Common myeloid progenitor, CD34-positive (primary cell): ENCODE measurements around the gene C17orf114.

Experiments
- CTCF ChIA-PET: fragments of 350-600 bp; sonication (Branson Sonifier 250); formaldehyde crosslinking; loops from one replicate; lab custom pipeline; 2021; ENCODE audit warnings: antibody characterized with exemption; lab: Charles Lee
- POLR2A ChIA-PET: fragments of 350-600 bp; sonication (Branson Sonifier 250); formaldehyde crosslinking; loops from one replicate; lab custom pipeline; 2021; ENCODE audit warnings: antibody characterized with exemption; lab: Charles Lee
- DNase-seq, 3 donors: peaks; one replicate each; pipeline versions ENCODE4 v3.0.0 to v3.0.0-alpha.2; 2013
- H3K27ac ChIP-seq, 2 experiments: 1 replicate in 1 of 2; 2 replicates in 1 of 2; pipeline ENCODE4 v1.7.0; 2013; ENCODE audit warnings: inconsistent platforms in 2 of 2, low read length in 2 of 2, mild to moderate bottlenecking in 2 of 2, low read depth in 1 of 2, moderate library complexity in 1 of 2; ENCODE audit not compliant: severe bottlenecking in 2 of 2, insufficient read depth in 1 of 2, poor library complexity in 1 of 2
- H3K27me3 ChIP-seq, 5 experiments: replicated peaks in 2 of 5; 1 replicate in 3 of 5; 2 replicates in 2 of 5; pipeline versions ENCODE4 v1.6.1 to v1.7.0; 2013; ENCODE audit warnings: low read length in 4 of 5, mild to moderate bottlenecking in 2 of 5, moderate library complexity in 2 of 5, inconsistent platforms in 1 of 5; ENCODE audit not compliant: insufficient read depth in 5 of 5, control insufficient read depth in 4 of 5
- H3K36me3 ChIP-seq, 4 experiments: 1 replicate in 2 of 4; 2 replicates in 2 of 4; pipeline versions ENCODE4 v1.6.1 to v1.7.0; 2013; ENCODE audit warnings: low read length in 3 of 4, control low read depth in 1 of 4, mild to moderate bottlenecking in 1 of 4; ENCODE audit not compliant: control insufficient read depth in 4 of 4, insufficient read depth in 4 of 4
- H3K4me1 ChIP-seq, 4 experiments: 1 replicate in 3 of 4; 2 replicates in 1 of 4; pipeline versions ENCODE4 v1.6.1 to v1.7.1; 2013; ENCODE audit warnings: low read length in 3 of 4, mild to moderate bottlenecking in 3 of 4, control low read depth in 1 of 4, inconsistent platforms in 1 of 4, moderate library complexity in 1 of 4; ENCODE audit not compliant: control insufficient read depth in 4 of 4, insufficient read depth in 4 of 4; ENCODE audit errors: control extremely low read depth in 1 of 4
- H3K4me3 ChIP-seq, 7 experiments: 1 replicate in 4 of 7; 2 replicates in 3 of 7; pipeline versions ENCODE4 v1.5.1 to v1.7.0; 2013; ENCODE audit warnings: mild to moderate bottlenecking in 7 of 7, low read length in 6 of 7, moderate library complexity in 6 of 7, inconsistent platforms in 2 of 7, low read depth in 2 of 7, control low read depth in 1 of 7; ENCODE audit not compliant: insufficient read depth in 4 of 7, control insufficient read depth in 1 of 7; ENCODE audit errors: extremely low read depth in 1 of 7
- H3K9me3 ChIP-seq, 5 experiments: 1 replicate in 4 of 5; 2 replicates in 1 of 5; pipeline versions ENCODE4 v1.6.1 to v1.7.1; 2013; ENCODE audit warnings: low read length in 4 of 5, mild to moderate bottlenecking in 2 of 5, inconsistent platforms in 1 of 5, low read depth in 1 of 5, moderate library complexity in 1 of 5; ENCODE audit not compliant: control insufficient read depth in 4 of 5, insufficient read depth in 2 of 5; ENCODE audit errors: control extremely low read depth in 1 of 5
- WGBS: methylation state at CpG from one replicate; pipeline ENCODE4 v1.1.5; 2013; ENCODE audit not compliant: insufficient coverage; 5-methylcytosine and 5-hydroxymethylcytosine counted together

C17orf114 gene

DNA sequence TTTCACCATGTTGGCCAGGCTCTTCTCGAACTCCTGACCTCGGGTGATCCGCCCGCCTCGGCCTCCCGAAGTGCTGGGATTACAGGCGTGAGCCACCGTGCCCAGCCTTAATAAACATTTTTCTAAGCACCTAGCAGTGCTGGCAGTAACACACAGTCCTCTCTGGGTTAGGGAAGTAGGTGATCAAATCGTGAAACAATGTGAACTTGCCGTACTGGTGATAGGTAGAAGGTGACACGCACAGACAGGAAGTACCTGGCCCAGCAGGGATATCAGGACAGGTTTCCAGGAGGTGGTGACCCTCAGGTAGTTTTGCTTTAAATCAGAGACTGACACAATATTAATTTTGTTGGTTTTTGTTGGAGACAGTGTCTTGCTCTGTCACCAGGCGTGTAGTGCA lies 9.3 kb upstream of the C17orf114 start:
- CTCF ChIA-PET = no interaction called here
- 94% methylated on average over 12 of the region's 12 CpGs for WGBS

DNA sequence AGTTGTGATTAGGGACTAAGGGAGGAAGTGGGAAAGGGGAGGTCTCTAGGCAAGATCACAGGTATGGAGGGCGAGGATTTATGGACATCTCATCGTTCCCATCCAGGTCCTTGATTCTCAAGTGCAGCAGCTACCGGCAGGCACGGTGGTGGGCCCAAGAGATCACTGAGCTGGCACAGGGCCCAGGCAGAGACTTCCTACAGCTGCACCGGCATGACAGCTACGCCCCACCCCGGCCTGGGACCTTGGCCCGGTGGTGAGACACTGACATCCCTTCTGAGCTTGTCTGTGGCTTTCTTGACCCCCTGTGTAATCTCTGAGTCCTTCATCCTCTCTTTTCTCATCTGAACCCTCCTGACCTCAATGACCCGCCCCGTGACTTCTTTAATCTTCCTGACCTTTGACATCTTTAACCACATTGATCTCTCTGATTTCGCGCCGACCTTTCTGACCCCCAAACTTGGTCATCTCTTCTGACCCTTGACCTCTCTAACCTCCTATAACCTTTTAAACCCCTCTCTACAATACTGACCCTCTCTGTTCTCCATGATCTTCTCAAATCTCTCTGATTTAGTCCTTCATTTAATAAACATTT lies 8.7 kb upstream of the C17orf114 start:
- Histone ChIP-seq H3K4me3 (no peak overlapping the region), H3K27me3 (peaks cover 2 to 13% (median 6%) of the 10 kb centered on the region in 5 experiments), H3K4me1 (peaks cover 0 to 13% (median 9%) of the 10 kb centered on the region in 4 experiments), H3K9me3 (no peaks in the 10 kb centered on the region), H3K36me3 (no peaks in the 10 kb centered on the region), H3K27ac (no peak overlapping the region)
- CTCF ChIA-PET = interaction anchor here (1.2 kb wide), 1 partner anchor 70 kb away, joined by 3 read pairs; no protein-coding TSS in a partner anchor
- peak in 2 of 3 donors; percentile 63 to 72 for DNase-seq
- POLR2A ChIA-PET = interaction anchor here (1.3 kb wide), 1 partner anchor 70 kb away, joined by 6 read pairs; no protein-coding TSS in a partner anchor
- WGBS = 58% methylated on average over 13 of the region's 13 CpGs

More for the DNA sequence above, 9.3 kb upstream of the C17orf114 start:
- POLR2A ChIA-PET = no interaction called here
- no peak for DNase-seq
- H3K4me3 ChIP-seq = no peak overlapping the region
- H3K27me3 ChIP-seq = peaks cover 0 to 11% (median 5%) of the 10 kb centered on the region in 5 experiments
- no peaks in the 10 kb centered on the region for H3K9me3 ChIP-seq
- H3K4me1 ChIP-seq = peaks cover 0 to 9% (median 6%) of the 10 kb centered on the region in 4 experiments
- H3K36me3 ChIP-seq = no peaks in the 10 kb centered on the region
- no peak overlapping the region for H3K27ac ChIP-seq

DNA sequence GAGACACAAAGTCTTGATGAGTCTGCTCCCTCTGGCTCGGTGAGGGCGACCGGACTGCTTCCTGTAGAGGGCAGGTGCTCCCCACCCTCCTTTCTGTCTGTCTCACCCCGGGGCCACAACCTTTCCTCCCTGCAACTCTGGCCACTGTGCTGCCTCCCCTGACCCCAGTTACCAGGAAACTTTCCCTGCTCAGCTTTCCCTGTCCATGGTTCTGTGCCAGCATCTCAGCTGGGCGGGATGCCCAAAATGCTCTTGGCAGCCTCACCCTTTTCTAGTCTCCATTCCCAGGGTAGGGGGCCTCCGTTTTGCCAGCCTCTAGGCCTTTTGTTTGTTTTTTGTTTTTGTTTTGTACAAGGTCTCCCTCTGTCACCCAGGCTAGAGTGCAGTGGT lies 6.2 kb upstream of the C17orf114 start:
- ChIA-PET POLR2A (no interaction called here), CTCF (interaction anchor here (1.2 to 3.1 kb wide), 3 partner anchors 12 to 22 kb away, joined by 3 to 14 read pairs (median 4); partner anchors contain the start of gene PSMB6)
- no peaks in the 10 kb centered on the region for H3K36me3 ChIP-seq
- peaks cover 0 to 13% (median 9%) of the 10 kb centered on the region in 4 experiments for H3K4me1 ChIP-seq
- H3K4me3 ChIP-seq = no peak overlapping the region
- no peak overlapping the region for H3K27ac ChIP-seq
- H3K9me3 ChIP-seq = no peaks in the 10 kb centered on the region
- 93% methylated on average over 5 of the region's 6 CpGs for WGBS
- DNase-seq = no peak
- peaks cover 2 to 13% (median 6%) of the 10 kb centered on the region in 5 experiments for H3K27me3 ChIP-seq

DNA sequence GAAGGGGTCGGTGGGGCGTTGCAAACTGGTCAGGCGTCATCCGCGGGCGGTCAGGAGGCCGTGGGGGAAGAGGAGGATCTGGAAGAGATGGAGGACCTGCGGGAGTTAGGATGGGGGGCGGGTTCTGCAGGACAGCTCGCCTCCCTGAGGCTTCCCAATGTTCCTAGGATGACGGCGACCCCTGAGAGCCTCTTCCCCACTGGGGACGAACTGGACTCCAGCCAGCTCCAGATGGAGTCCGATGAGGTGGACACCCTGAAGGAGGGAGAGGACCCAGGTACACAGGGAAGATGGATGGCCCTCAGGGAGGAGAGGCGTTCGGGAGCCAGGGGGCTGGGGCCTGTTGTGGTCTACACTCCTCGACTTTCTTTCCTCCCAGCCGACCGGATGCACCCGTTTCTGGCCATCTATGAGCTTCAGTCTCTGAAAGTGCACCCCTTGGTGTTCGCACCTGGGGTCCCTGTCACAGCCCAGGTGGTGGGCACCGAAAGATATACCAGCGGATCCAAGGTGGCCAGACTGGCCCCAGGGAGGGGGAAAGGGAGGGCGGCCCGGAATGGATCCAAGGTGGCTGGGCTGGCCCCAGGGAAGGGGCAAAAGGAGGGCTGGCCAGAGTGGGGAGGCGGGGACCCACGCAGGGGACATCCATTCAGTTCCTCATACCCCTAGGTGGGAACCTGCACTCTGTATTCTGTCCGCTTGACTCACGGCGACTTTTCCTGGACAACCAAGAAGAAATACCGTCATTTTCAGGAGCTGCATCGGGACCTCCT lies 5.7 kb upstream of the C17orf114 start:
- 53% methylated on average over 23 of the region's 32 CpGs for WGBS

DNA sequence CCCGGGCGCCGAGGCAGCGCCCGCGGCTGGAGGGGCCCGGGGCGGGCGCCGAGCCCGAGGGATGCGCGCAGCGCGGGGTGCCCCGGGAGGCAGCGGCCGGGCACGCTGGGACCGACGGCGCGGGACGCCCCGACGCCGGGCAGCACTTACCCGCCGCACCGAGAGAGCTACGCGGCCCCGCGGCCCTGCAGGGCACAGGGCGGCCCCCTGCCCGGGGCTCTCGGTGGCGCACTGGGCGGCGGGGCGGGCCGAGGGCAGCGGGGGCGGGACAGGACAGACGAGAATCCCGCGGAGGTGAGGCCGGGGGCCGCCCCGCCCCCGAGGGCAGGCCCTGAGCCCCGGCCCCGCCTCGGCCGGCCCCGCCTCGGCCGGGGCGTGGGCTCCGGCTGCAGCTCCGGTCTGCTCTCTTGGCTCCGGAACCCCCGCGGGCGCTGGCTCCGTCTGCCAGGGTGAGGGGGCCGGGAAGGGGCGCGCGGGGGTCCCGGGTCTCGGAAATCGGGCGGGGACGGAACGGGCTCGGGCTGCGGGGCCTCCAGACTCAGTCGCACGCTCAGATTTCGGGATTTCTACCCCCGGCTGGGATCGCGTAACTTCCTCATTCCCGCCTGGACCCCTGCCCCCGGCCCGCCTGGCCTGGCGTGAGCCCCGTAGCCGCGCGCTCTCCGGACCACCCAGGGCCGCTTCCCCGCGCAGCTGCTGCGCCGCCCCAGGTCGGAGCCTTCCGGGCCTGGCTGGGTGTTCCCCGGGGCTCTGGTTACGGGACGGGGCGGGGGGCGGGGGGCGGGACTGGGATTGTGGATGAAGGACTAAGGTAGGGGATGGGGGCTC lies 4.9 kb upstream of the C17orf114 start, which contains the start of gene PLD2:
PLD2 (plus strand) TSS at position 376 of the 828 bp plus-strand sequence. CDS start 621 bp downstream, outside the sequence.
- Histone ChIP-seq H3K27ac (no peak within 1 kb of the TSS), H3K36me3 (no peaks in the 10 kb centered on the region), H3K4me3 (peak within 1 kb of the TSS; percentile 46 to 78 (median 65)), H3K4me1 (peaks cover 0 to 13% (median 9%) of the 10 kb centered on the region in 4 experiments), H3K9me3 (no peaks in the 10 kb centered on the region), H3K27me3 (peaks cover 2 to 13% (median 6%) of the 10 kb centered on the region in 5 experiments)
- 0% methylated on average over 63 of the region's 106 CpGs for WGBS
- peak; percentile 75 to 83 (median 78) for DNase-seq
- CTCF ChIA-PET = interaction anchor here (1.0 to 3.1 kb wide), 2 partner anchors 11 to 17 kb away, joined by 3 to 14 read pairs; partner anchors contain the start of gene PSMB6
- POLR2A ChIA-PET = interaction anchor here (0.7 to 1.4 kb wide), 3 partner anchors 11 to 29 kb away, joined by 3 to 6 read pairs (median 3); partner anchors contain the start of genes GLTPD2 and PSMB6

More for the DNA sequence above, 5.7 kb upstream of the C17orf114 start:
- Histone ChIP-seq H3K4me3 (peak overlapping the region in 4 of 7 experiments; percentile 15 to 78 (median 58)), H3K27ac (no peak overlapping the region), H3K9me3 (no peaks in the 10 kb centered on the region), H3K27me3 (peaks cover 2 to 13% (median 6%) of the 10 kb centered on the region in 5 experiments), H3K36me3 (no peaks in the 10 kb centered on the region), H3K4me1 (peaks cover 0 to 13% (median 9%) of the 10 kb centered on the region in 4 experiments)
- no peak for DNase-seq
- CTCF ChIA-PET = interaction anchor here (1.2 to 3.1 kb wide), 3 partner anchors 11 to 21 kb away, joined by 3 to 14 read pairs (median 4); partner anchors contain the start of gene PSMB6
- POLR2A ChIA-PET = no interaction called here

DNA sequence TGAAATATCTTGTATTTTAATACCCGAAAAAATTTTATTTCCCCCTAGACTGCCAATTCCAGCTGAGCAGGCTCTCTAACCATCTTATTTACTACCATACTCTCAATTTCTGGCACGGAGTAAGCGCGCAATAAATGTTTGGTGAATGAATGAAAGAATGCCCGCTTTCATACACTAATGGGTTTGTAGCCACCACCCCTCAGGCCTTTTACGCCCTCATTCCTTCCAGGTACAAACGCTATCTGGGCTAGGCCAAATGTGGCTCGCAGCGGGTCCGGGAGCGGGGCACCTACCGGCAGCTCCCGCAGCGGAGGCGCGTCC lies 4.3 kb upstream of the C17orf114 start:
- Histone ChIP-seq H3K27me3 (peaks cover 2 to 13% (median 6%) of the 10 kb centered on the region in 5 experiments), H3K9me3 (no peaks in the 10 kb centered on the region), H3K36me3 (no peaks in the 10 kb centered on the region), H3K4me1 (peaks cover 0 to 13% (median 9%) of the 10 kb centered on the region in 4 experiments), H3K4me3 (peak overlapping the region; percentile 46 to 78 (median 65)), H3K27ac (no peak overlapping the region)
- 0% methylated on average over 10 of the region's 16 CpGs for WGBS
- ChIA-PET POLR2A (interaction anchor here (0.7 to 1.4 kb wide), 3 partner anchors 10 to 30 kb away, joined by 3 to 6 read pairs (median 3); partner anchors contain the start of genes GLTPD2 and PSMB6), CTCF (interaction anchor here (1.0 to 3.1 kb wide), 2 partner anchors 10 to 16 kb away, joined by 3 to 14 read pairs; partner anchors contain the start of gene PSMB6)
- peak in 2 of 3 donors; percentile 10 to 23 for DNase-seq
